ENCODE data around the gene ANKRD12.
"Not testable (repeated sequence)": the region's sequence is repeated elsewhere in the genome, so short reads cannot be mapped to it uniquely, and the experiment has no call there.

ANKRD12 gene

GRCh38 chr18:9146224-9146623, 9.6 kb downstream of the ANKRD12 start:
- no peak for DNase-seq (ENCODE audit: low read depth)

DNA sequence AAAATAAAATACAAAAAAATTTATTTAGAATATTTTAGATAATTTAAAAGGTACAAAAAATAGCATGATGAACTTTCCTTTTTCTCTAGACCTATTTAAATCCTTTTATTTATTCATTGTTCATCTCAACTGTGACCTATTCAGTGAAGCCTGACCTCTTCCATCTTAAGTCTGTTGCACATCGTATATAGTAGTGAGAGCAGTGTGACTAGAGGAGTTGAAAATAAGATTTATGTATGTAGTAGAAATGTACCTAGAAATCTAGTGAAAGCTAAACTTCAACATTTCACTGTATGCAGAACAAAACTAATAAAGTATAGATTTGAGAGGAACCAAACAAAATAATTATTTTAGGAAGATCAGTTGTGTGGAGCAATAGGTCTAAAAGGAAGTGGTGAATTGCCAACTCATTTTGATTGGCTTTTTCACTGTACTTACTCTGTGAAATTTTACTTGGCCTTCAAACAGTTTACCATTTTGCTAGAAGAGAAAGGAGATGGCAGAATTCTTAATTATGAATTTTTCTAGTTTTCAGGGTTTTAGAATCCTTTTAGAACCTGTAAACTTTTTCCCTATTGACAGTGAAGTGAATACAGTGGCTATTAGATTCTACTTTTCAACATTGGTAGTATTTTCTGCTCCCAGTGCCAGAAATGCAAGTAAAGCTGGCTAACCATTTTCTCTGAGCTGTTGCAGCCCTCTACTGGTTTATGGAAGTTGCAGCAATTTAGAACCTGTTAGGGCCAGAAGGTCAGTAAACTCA, 11.0 kb downstream of the ANKRD12 start:
- peak; percentile 78 for DNase-seq (ENCODE audit: low read depth)

GRCh38 chr18:9148203-9148552, 11.6 kb downstream of the ANKRD12 start:
- no peak for DNase-seq (ENCODE audit: low read depth)

GRCh38 chr18:9150121-9150520, 13.5 kb downstream of the ANKRD12 start:
- no peak for DNase-seq (ENCODE audit: low read depth)

DNA sequence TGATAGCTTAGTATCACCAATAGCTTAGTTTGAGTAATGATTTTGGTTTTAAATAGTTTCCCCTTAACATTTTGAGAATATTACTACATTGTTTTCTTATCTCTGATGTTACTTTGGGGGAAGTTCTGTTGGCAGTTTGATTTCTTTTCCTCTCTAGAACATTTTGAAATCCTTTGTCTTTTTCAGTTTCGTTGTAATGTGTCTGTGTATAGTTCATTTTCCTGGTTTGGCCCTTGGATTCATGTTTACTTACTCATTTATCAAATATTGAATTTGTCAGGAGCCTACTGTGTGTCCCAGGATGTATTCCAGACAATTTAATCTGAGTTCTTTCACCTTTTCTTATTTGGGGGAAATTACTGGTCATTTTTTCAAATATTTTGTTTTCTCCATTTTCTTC, 16.7 kb downstream of the ANKRD12 start:
- DNase-seq (ENCODE audit: low read depth) = no peak

GRCh38 chr18:9156604-9157249, 20.1 kb downstream of the ANKRD12 start:
- DNase-seq (ENCODE audit: low read depth) = no peak

- DNase-seq (ENCODE audit: low read depth) = no peak
Observed at GRCh38 chr18:9157806-9158205, 21.2 kb downstream of the ANKRD12 start.

DNA sequence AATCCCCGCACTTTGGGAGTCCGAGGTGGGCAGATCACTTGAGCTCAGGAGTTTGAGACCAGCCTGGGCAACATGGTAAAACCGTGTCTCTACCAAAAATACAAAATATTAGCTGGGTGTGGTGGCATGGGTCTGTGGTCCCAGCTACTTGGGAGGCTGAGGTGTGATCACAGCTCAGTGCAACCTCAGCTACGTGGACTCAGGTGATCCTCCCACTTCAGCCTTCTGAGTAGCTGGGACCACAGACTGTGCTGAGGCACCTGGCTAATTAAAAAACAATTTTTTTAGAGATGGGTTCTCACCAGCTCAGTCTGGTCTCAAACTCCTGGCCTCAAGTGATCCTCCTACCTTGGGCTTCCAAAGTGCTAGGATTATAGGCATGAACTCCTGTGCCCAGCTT, 23.4 kb downstream of the ANKRD12 start:
- no peak for DNase-seq (ENCODE audit: low read depth)

DNA sequence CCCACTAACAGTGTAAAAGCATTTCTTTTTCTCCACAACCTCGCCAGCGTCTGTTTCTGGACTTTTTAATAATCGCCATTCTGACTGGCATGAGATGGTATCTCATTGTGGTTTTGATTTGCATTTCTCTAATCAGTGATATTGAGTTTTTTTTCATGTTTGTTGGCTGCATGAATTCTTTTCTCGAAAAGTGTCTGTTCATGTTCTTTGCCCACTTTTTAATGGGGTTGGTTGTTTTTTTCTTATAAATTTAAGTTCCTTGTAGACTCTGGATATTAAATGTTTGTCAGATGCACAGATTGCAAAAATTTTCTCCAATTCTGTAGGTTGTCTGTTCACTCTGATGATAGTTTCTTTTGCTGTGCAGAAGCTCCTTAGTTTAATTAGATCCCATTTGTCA, 26.1 kb downstream of the ANKRD12 start:
- DNase-seq (ENCODE audit: low read depth) = not testable (repeated sequence)

GRCh38 chr18:9164149-9164548, 27.6 kb downstream of the ANKRD12 start:
- not testable (repeated sequence) for DNase-seq (ENCODE audit: low read depth)

DNA sequence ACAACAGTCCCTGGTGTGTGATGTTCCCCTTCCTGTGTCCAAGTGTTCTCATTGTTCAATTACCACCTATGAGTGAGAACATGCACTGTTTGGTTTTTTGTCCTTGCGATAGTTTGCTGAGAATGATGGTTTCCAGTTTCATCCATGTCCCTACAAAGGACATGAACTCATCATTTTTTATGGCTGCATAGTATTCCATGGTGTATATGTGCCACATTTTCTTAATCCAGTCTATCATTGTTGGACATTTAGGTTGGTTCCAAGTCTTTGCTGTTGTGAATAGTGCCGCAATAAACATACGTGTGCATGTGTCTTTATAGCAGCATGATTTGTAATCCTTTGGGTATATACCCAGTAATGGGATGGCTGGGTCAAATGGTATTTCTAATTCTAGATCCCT, 29.3 kb downstream of the ANKRD12 start:
- DNase-seq (ENCODE audit: low read depth) = not testable (repeated sequence)

DNA sequence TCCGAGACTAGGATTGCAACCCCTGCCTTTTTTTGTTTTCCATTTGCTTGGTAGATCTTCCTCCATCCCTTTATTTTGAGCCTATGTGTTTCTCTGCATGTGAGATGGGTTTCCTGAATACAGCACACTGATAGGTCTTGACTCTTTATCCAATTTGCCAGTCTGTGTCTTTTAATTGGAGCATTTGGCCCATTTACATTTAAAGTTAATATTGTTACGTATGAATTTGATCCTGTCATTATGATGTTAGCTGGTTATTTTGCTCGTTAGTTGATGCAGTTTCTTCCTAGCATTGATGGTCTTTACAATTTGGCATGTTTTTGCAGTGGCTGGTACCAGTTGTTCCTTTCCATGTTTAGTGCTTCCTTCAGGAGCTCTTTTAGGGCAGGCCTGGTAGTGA, 32.9 kb downstream of the ANKRD12 start:
- DNase-seq (ENCODE audit: low read depth) = not testable (repeated sequence)

- not testable (repeated sequence) for DNase-seq (ENCODE audit: low read depth)
Observed at GRCh38 chr18:9171919-9172318, 35.3 kb downstream of the ANKRD12 start.

- DNase-seq (ENCODE audit: low read depth) = no peak
Observed at GRCh38 chr18:9172506-9173127, 36.0 kb downstream of the ANKRD12 start.

- no peak for DNase-seq (ENCODE audit: low read depth)
Observed at GRCh38 chr18:9173770-9174233, 37.2 kb downstream of the ANKRD12 start.

- DNase-seq (ENCODE audit: low read depth) = no peak
Observed at GRCh38 chr18:9174302-9174701, 37.7 kb downstream of the ANKRD12 start.

- no peak for DNase-seq (ENCODE audit: low read depth)
Observed at GRCh38 chr18:9175115-9175514, 38.5 kb downstream of the ANKRD12 start.

GRCh38 chr18:9177031-9177430, 40.5 kb downstream of the ANKRD12 start:
- DNase-seq (ENCODE audit: low read depth) = no peak

GRCh38 chr18:9177466-9177865, 40.9 kb downstream of the ANKRD12 start:
- no peak for DNase-seq (ENCODE audit: low read depth)

DNA sequence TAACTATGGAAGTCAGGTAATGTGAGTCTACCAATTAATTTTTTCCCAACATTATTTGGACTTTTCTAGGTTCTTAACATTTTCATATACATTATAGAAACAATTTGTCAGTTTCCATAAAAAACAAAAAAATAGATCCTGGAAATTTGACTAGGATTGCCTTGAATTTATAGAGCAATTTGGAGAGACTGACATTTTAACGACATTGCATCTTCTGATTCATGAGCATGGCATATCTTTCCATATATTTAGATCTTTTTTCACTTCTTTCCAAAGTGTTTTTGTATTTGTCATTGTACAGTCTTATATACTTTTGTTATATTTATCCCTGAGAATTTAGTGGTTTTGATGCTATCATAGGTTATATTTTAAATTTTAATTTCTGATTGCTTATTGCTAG, 42.0 kb downstream of the ANKRD12 start:
- peak; percentile 54 for DNase-seq (ENCODE audit: low read depth)

DNA sequence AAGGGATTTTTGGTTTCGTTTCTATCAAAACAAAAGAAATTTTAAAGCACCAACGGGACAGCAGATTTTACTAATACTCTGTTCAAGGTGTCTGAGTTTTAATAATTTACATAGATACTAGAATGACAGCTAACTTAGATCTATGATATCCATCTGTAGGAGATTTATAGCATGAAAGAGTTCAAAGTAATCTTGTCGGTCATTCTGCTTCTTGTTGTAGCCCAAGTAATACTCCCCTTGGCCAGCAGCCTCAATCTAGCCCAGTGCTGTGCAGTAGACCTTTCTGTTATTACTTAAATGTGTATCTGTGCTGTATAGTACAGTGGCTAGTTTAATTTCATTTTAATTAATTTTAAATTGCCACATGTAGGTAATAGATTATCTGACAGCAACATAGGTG, 44.7 kb downstream of the ANKRD12 start:
- peak; percentile 9 for DNase-seq (ENCODE audit: low read depth)

GRCh38 chr18:9182852-9183399, 46.3 kb downstream of the ANKRD12 start:
- no peak for DNase-seq (ENCODE audit: low read depth)
